SKM-1 (cell line): ENCODE data around the gene KY.

Source experiments
- DNase-seq: peaks from one replicate; lab custom pipeline; 2025; ENCODE audit not compliant: unreplicated experiment; lab: John Stamatoyannopoulos, UW

Gene KY

DNA sequence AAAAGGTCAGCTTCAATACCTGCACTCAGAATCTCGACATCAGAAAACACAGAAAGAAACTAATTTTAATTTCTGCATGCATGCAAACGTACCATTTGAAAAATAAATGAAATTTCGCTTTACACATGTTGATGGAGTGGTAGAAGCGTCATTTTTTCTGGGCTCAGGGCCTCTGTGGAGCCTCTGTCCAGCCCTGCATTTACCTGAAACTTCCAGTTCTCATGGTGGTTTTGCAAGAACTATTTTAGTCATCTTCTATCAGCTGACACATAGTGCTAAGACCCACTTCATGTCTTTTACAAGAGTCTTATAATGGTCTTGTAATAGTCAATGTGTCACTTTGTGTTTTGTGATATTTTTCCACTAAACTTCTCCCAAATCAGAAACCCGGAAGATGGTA lies 5.3 kb downstream of the KY start:
- no peak for DNase-seq

DNA sequence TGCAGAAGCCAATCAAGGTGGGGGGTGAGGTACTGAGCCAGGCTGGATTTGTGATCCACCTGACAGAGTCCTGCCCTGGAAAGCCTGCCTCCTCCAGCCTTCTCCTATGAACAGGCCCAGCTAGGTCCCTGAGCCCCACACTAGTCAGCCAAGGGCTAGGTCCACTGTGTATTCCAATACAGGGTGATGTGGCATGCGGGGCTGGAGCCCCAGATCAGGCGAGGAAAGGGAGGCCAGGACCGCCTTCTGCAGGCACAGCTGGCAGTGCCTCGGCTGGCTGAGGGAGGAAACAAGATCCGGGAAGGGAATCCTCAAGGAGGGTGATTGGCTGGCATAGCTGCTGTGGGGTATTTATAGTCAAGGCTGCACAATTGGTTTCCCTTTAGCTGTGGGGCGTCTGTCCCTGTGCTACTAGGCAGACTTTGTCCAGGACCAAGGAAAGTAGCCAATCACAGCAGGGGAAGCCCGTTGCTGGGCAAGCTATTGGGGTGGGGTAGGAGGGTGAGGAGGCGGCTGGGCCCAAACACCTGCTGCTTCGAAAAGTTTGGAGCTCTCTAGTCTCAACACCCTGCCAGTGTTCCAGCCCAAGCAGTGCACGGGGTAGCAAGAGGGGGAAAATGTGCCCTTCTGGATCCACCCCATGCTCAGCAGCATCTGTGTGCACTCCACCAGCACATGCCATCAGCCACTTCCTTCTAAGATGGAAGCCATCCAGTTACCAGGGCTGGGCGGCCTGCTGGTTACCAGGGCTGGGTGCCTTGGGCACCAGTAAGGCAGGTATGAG lies 5.9 kb downstream of the KY start:
- DNase-seq, result no peak

DNA sequence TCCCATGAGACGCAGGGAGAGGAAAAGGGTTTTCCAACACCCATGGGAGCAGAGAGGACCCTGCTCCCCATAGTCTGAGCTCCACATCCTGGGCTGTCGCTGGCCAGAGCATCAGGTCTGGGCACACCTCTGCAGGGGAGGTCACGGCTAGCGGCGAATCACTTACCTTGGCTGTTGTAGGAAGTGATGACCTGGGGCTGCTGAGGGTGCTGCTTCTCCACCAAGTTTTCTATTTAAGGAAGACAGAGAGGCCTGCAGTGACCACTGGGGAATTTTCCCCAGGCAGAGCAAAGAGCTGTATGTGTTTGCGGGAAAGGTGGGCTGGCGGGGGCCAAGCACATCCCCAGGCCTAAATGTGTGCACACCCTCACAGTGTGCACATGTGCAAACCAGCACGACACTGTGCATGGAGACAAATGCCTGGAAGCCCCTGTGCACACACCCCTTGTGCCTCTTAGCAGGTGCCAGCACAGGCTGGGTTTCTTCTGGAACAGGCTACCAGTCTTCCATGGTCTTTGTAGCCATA lies 7.6 kb downstream of the KY start:
- DNase-seq, result no peak

DNA sequence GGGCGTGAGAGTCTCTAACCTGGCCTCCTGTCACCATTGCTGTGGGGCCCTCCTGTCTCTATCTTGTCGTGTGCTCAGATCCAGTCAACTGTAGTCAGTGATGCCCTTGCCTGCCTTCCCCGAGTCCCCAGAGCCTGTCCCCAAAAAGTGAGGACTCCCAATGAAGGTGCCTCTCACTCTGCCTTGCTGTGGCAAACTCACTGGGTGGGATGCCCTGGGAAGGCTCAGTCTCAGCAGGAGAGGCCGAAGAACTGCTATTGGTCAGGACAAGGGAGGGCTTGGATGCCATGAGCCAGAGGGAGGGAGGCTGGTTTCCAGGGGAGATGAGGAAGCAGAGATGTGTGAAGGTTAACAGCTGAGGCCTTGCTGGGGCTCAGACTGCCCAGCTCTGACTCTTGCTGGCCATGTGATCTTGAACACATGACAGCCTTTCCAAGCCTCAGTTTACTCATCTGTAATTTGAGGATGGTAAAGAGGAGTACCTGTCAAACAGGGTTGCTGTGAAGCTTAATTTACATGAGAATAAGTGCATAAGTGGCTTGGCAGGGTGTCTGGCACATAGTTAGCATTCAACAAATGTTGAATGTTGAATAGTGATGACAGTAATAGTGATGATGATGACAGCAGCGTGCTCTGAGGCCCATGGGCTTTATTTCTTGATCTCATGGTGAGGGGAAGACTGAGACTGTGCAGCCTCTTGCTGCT lies 8.2 kb downstream of the KY start:
- DNase-seq, result no peak

DNA sequence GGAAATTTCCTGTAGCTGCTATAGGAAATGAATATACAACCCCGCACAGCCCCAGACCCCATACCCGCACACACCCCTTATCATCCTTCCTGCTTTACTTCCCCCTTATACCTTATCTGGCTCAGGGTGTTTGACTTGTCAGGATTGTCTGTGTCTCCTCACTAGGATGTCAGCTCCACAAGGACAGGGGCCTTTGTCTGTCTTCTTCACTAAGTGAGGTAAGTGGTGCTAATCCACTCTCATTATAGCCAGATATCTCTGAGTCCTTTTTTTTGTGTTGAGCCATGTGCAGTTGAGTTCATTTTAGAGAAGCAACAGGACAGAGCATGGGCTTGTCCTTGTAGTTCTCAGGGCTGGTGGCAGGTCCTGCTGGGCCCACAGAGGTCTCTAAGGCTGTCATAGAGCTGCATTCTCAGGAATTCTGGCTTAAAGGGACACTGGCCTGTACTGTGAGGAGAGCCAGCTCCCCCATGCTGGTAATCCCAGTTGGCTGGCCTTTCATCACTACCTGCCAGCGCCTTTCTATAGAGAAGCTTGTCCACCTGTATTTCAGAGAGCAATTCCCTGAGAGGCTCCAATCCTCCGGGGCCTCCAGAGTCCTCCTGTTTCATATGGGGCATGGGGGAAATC lies 9.0 kb downstream of the KY start:
- DNase-seq, result no peak

DNA sequence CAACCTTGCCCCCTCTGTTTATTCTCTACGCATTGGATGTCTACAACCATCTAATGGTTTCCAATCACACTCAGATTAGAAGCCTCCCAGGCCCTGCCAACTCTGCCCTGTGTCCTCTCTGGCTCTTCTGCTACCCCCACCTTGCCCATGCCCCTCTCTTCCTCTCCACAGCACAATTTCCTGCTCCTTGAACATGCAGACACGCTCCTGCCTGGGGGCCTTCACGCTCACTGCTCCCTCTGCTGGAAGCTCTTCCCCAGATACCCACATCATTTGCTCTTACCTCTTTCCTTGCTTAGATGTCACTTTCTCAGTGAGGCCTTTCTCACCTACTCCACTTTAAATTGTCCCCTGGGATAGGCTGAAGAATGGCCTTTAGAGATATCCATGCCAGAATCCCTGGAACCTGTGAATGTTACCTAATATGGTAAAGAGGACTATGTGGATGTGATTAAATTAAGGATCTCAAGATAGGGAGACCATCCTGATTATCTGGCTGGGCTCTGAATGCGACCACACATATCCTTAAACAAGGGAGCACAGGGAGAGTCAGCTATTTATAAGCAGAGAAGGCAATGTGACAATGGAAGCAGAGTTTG lies 9.9 kb downstream of the KY start:
- peak; percentile 33 for DNase-seq

DNA sequence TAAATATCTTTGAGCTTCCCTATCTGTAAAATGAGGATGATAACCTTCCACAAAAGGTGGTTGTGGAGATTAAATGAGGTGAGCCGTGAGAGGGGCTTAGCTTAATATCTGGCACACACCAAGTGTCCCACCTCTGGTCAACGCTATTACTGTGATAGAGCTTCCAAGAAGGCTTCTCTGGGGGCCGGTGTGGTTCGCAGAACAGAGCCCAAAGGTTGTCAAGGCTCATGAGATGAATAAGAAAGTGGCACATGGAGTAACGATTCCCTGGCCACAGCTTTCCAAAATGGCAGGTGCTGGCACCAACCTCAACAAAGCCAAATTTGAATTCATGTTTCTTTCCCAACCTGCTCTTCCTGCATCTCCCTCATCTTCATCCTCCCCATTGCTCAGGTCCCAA lies 10.4 kb downstream of the KY start:
- no peak for DNase-seq

DNA sequence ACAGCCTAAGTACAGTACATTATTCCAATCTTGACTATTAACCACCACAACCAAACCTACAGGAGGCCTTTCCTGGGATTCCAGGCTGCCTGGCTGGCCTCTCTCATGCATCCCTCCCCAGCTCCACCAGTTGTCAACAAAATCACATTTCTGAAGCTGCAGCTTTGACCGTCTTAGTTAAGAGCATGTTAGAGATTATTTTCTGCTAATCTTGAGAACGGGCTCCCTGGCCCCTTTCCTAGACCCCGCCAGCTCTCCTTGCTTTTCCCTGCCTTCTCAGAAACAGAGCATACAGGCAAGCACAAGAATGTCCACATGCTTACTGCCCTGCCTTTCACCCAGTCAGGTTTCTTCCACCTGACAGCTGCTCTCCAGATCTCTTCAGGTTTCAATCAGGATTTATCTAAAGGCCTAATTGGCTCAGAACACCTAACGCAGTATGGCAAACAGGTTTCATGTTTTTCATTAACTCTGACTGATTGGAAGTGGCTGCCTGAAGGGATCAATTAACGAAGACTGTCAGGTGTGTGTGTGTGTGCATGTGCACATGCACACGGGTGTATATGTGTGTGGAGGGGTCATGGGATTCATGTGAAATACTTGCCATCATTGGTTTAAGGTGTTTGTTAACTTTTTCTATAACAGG lies 12.3 kb downstream of the KY start:
- DNase-seq, result no peak

DNA sequence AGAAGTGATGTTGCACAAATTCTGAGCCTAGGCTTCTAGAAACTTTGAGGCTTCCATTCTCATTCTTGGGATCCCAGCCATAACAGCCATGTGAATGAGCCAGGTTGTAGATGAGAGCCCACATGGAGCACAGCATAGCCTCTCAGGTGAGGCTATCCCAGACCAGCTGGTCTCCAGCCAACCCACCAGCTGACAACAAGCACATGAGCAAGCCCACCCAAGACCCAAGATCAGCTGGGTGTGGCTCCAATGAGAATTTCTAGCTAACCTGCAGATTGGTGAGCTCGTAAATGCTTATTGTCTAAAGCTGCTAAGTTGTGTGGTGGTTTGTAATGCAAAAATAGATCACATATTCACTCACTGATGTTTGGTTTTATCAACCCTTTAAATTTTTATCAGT lies 14.4 kb downstream of the KY start:
- DNase-seq, result no peak

DNA sequence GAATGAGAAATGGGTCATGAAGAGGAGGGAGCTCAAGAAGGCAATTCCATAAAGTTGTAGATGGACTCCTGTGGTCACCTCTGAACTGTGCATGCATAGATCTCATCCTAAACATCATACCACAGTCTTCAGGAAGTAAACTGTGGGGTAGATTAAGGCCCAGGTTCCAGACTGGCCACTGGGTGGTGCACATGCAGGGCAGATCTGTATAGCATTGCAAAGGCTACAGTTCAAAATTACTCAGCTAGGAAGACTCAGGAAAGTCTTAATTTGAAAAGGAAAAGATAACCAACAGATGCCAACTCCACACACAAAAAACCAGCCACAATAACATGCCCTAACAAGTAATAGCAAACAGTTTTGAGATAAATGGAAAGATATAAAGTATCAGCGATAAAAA lies 20.3 kb downstream of the KY start:
- DNase-seq, result no peak

DNA sequence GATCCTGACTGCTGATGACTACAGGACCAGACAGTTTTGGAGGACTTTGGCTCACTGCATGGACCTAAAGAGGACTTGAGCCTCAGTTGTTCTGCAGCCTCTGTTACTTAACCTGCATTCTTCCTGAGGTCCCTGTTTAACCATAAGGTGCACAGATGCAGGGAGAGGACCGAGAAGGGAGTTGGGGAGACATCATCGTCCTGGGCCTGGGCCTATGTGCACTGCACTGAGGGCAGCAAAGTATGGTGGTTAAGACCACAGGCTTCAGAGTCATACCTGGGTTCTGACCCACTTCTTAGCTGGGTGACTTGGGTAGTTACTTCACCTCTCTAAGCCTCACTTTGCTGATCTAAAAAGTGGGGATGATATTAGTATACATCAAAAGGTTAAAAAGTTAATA lies 21.9 kb downstream of the KY start:
- DNase-seq, result no peak

DNA sequence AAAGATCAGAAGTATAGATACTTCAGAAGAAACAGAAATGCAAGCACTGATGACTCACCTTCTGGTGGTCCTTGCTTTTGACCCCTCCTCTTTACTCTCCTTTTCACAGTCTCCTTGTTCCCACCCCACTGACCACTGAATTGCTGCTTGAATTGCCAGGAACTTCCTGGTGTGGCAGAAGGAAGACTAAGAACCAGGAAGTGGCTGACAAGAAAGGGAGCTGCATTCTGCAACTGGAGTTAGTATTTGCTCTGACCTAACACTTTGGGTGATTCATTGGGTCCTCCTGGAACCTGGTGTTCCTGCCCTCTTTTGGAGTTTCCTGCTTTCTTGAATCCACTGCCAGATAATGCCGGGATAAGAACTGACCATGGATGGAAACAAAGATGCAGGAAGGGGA lies 23.0 kb downstream of the KY start:
- DNase-seq, result peak; percentile 16

DNA sequence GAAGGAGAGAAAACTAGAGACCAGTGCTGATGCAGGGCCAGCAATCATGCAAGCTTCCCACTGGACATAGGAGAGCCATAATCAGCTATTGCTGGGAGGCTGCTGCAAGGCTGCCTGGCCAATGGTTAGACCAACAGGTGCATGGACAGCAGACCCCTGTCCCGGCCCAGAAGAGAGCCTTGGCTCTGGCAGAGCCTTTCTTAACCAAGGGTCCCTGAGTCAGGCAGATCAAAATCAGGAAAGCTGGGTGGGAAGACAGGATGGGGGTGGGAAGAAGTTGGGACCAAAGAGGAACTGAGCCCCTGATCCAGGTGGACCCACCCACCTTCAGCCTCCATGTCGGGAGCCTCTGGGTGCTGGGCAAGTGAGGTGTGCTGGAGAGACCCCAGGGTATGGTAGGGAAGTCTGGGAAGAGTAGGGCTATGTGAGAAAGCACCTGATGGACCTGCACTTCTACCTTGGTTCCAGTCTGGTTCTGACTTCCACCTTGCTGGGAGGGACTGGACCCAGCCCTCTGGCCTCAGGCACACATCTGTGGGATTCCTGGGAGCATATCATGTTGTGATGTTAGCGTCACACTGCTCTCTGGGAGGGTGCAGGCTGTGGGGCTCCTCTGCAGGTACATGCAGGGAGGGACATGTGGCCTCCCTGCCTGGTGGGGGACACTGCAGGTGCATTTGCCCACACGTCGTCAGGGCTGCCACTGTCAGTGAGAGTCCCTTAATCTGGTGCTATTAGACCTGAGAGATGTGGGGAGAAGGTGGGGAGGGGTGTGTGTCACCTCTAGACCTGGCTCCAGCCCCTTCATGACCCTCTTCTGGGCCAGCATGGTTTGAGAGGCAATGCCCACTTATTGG lies 24.7 kb downstream of the KY start:
- no peak for DNase-seq

DNA sequence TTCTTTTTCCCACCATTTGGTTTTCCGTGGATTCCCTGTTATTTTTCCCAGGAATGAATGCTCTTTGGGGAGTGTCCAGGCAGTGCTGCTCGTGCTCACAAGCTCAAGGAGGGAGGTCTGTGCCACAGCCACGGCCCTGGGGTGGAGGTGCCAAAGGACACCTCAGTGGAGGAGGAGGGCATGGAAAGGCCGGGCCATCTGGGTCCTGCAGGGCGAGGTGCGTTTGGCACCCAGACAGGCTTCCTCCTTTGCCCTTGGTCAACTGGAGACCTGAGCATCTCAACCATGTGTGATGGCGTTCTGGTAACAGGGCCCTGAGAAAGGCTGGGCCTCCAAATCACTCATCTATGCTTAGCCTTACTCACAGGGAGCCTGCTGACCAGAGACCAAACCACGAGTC lies 25.4 kb downstream of the KY start:
- no peak for DNase-seq

DNA sequence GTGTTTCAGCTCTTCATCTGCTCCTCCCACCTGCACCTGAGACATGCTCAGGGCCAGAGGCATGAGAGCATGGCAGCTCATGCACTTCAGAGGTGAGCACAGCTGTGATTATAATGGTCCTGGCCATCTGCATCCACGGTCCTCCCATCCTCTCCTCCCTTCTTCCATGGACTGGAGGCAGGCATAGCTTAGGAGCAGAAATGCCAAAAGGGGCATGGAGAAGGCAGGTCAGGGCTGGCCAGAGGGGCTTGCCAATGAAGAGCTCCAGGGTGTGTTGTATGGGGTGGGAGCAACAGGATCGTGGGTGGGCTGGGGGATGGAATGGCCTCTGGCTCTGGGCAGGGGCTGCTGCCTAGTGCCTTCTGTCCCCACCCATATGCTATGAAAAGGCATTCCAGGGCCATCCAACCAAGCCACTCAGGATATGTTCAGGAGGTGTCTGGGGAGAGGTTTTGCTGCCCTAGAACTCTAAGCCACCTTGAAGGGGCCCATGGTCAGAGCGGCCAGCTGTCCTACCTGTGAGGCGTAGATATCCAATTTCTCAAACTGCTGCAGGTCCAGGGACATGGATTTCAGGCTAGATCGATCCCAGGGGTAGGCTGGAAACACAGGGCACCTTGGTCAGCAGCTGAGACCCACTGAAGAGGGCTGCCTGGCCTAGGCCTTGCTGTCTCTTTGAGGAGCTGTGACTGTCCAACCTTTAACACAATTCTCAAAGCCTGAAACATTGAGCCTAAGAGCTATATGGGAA lies 26.1 kb downstream of the KY start:
- DNase-seq, result no peak

DNA sequence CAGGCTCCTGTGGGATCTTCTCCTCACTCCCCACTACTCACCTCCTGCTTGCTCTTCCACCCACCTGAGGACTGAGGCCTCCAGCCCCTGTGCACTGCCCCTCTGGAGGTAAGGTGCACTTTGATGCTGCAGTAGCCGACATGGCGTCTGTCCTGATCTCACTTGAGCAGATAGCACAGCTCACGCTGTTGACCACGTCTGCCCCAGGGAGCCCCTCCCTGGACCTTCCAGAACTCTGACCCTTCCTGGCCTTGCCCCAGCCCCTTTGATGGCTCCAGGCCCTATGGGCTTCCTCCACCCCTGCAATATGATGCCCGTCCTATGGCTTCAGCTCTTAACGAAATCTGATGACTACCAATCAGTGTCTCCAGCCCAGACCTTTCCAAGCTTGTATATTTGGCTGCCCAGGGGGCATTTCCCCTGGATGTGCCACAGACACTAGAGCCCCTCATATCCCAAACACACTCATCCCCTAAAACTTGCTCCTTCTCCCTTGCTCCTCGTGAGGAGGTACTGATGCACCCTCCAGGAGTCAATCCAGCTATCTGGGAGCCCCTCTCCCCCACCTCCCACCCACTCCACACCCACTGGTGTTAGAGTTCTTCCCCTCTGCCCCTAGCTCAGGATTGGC lies 27.1 kb downstream of the KY start:
- no peak for DNase-seq

DNA sequence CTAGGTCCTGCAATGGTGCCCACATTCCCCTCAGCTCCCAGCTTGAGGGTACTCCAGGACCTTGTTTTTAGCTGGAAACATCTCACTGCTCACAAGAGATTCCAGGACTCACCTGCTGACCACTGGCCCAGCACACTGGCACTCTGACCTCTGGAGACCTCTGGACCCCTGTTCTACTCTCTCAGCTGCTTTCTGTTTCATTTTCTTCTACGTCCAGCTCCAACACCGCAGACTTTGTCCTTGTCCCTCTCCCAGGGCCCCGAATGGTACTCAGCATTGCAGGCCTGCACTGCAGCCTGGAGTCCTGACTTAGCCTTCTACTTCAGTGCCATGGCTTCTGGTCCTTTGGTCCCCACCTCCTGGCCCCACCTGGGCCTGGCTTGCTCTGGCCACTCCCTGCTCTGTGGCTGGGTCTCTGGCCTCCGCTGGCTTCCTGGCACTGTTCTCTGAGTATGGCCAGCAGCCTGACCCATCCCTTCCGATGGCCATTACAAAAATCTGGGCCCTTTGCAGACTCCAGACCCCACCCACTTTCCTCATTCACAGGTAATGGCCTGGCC lies 27.9 kb downstream of the KY start:
- DNase-seq, result no peak

DNA sequence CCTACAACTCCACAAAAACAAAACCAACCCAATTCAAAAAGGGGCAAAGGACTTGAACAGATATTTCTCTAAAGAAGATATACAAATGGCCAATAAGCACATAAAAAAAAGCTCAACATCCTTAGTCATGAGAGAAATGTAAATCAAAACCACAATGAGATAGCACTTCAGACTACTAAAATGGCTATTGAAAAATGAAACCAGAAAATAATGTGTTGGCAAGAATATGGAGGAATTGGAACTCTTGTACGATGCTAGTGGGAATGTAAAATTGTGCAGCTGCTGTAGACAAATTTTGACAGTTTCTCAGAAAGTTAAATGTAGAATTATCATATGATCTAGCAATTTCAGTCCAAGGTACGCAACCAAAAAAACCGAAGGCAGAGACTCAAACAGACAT lies 29.0 kb downstream of the KY start:
- no peak for DNase-seq
